ENCODE data around the gene PHF12.

Gene PHF12

DNA sequence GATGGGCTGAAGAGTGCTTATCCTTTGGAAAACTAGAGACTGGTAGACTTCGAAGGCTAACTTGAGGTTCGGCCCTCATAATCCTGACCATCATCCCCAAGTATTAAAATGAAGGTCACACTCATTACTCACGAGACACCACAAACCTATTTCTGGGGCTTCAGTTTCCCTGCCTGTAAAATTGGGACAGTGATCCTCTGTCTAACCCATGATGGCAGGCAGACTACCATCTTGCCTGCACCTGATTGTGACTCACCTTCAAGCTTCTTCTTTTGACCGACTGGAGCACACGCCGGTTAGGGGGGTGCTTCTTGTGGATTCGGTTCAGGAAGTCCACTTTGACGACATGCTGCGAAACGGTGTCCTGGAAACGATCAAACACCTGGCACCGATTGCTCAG, 34.3 kb downstream of the PHF12 start:
- Histone ChIP-seq H3K9ac (ENCODE audit: low read length) (no peak overlapping the region), H3K4me3 (ENCODE audit: low read length) (no peak overlapping the region), H4K20me1 (ENCODE audit: insufficient read depth, low read length) (peaks cover 13% of the 10 kb centered on the region), H3K79me2 (ENCODE audit: low read length) (0 out of 2 replicates have a peak, but pooled peaks cover 21% of the 10 kb centered on the region), H3K36me3 (replicated peaks; ENCODE audit: low read depth, low read length) (peaks cover 84% of the 10 kb centered on the region), H3K27ac (ENCODE audit: low read length) (no peak overlapping the region), H3K27me3 (ENCODE audit: low read depth, low read length) (no peaks in the 10 kb centered on the region), H3K4me2 (ENCODE audit: low read length) (no peak overlapping the region), H3K9me3 (ENCODE audit: insufficient read depth, low read length) (no peaks in the 10 kb centered on the region), H3K4me1 (ENCODE audit: low read length) (no peaks in the 10 kb centered on the region), H2AFZ (ENCODE audit: low read depth, low read length) (no peak overlapping the region)
- TF ChIP-seq EZH2phosphoT487 (IDR thresholded peaks at IDR 0.05; ENCODE audit: low read depth), result no peak
- TF ChIP-seq, protein P1, sequence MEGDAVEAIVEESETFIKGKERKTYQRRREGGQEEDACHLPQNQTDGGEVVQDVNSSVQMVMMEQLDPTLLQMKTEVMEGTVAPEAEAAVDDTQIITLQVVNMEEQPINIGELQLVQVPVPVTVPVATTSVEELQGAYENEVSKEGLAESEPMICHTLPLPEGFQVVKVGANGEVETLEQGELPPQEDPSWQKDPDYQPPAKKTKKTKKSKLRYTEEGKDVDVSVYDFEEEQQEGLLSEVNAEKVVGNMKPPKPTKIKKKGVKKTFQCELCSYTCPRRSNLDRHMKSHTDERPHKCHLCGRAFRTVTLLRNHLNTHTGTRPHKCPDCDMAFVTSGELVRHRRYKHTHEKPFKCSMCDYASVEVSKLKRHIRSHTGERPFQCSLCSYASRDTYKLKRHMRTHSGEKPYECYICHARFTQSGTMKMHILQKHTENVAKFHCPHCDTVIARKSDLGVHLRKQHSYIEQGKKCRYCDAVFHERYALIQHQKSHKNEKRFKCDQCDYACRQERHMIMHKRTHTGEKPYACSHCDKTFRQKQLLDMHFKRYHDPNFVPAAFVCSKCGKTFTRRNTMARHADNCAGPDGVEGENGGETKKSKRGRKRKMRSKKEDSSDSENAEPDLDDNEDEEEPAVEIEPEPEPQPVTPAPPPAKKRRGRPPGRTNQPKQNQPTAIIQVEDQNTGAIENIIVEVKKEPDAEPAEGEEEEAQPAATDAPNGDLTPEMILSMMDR (IDR thresholded peaks at IDR 0.05; ENCODE audit: low read depth, low read length), result no peak

DNA sequence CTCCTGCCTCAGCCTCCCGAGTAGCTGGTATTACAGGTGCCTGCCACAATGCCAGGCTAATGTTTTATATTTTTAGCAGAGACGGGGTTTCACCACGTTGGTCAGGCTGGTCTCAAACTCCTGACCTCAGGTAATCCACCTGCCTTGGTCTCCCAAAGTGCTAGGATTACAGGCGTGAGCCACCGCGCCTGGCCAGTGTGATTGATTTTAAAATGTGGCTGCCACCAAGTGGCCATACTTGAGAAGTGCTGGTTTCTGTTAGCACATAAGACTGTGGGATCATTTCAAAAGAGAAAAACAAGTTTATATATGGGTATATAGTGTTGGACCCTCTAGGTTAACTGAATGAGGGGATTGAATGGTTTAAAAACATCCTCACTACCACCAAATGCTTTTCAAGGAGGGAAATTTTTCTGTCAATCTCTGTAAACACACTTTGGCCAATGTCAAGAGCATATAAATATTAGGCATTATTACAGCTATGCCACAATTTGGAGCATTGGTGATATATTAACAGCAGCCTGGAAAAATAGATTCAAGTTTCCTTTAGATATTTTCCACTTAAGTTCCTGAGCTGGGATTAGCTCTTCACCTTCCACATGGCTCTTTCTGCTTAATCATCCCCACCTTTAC, 34.9 kb downstream of the PHF12 start:
- Histone ChIP-seq H4K20me1 (ENCODE audit: insufficient read depth, low read length) (peaks cover 9% of the 10 kb centered on the region), H3K4me1 (ENCODE audit: low read length) (no peaks in the 10 kb centered on the region), H3K27ac (ENCODE audit: low read length) (no peak overlapping the region), H3K36me3 (replicated peaks; ENCODE audit: low read depth, low read length) (peaks cover 84% of the 10 kb centered on the region), H3K4me3 (ENCODE audit: low read length) (no peak overlapping the region), H3K4me2 (ENCODE audit: low read length) (no peak overlapping the region), H3K79me2 (ENCODE audit: low read length) (0 out of 2 replicates have a peak, but pooled peaks cover 17% of the 10 kb centered on the region), H3K27me3 (ENCODE audit: low read depth, low read length) (no peaks in the 10 kb centered on the region), H2AFZ (ENCODE audit: low read depth, low read length) (no peak overlapping the region), H3K9ac (ENCODE audit: low read length) (no peak overlapping the region), H3K9me3 (ENCODE audit: insufficient read depth, low read length) (no peaks in the 10 kb centered on the region)
- TF ChIP-seq, protein P1 (IDR thresholded peaks at IDR 0.05; ENCODE audit: low read depth, low read length), result peak; percentile 62
- no peak for TF ChIP-seq EZH2phosphoT487 (IDR thresholded peaks at IDR 0.05; ENCODE audit: low read depth)

DNA sequence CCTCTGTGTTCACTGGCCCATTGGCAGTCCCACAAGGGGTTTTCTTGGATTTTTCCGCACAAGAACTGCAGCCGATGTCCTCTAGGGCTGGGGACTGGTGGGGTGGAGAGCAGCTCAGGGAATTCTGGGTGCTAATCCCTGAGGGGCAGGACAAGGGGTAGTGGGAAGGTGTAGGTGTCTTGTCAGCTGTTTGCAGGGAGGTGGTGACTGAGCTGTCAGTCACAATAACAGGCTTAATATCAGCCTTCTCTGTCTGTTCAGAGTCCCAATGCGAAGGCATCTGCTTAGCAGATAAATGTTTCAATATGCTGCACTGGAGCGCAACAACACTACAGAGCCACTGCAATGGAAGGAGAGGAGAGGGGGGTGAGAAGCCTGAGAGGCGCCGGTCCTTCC, 38.4 kb downstream of the PHF12 start:
- Histone ChIP-seq H3K4me3 (ENCODE audit: low read length) (no peak overlapping the region), H3K36me3 (replicated peaks; ENCODE audit: low read depth, low read length) (peaks cover 89% of the 10 kb centered on the region)

DNA sequence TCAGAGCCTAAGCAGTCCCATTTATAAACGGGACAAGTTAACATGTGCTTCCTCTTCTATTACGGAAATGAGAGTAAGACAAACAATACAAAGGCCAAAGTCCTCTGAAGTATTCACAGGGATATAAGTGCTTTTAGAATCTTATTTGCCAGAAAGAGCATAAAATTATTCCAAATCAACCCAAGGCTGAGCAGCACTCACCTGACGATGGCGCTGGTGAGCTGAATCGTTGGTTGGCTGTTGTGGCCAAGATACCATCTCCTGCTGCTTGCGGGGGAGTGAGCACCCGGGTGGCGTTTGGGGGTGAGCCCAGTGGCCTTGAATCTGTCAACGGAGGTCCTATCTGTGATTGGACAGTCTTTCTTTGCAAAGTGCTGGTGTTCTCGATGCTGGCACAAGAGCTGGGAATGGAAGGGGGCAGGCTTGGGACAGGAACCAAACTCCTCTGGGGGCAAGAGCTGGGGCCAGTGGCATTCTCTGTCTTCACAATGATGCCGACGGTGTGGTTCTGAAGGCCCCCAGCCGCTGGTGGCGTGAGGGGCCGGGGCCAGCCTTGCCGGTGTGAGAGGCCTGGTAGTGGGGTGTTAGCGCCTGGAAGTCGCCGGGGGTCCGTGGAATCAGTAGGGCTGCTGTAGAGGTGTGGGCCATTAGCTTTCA, 38.9 kb downstream of the PHF12 start:
- Histone ChIP-seq H3K9me3 (ENCODE audit: insufficient read depth, low read length) (no peaks in the 10 kb centered on the region), H2AFZ (ENCODE audit: low read depth, low read length) (no peak overlapping the region), H4K20me1 (ENCODE audit: insufficient read depth, low read length) (peaks cover 5% of the 10 kb centered on the region), H3K27ac (ENCODE audit: low read length) (no peak overlapping the region), H3K4me3 (ENCODE audit: low read length) (no peak overlapping the region), H3K9ac (ENCODE audit: low read length) (no peak overlapping the region), H3K36me3 (replicated peaks; ENCODE audit: low read depth, low read length) (peaks cover 89% of the 10 kb centered on the region), H3K4me1 (ENCODE audit: low read length) (no peaks in the 10 kb centered on the region), H3K4me2 (ENCODE audit: low read length) (no peak overlapping the region), H3K27me3 (ENCODE audit: low read depth, low read length) (no peaks in the 10 kb centered on the region), H3K79me2 (ENCODE audit: low read length) (0 out of 2 replicates have a peak, but pooled peaks cover 9% of the 10 kb centered on the region)
- TF ChIP-seq, protein P1 (IDR thresholded peaks at IDR 0.05; ENCODE audit: low read depth, low read length), result peak; percentile 27; the same call in 1 of the 2 replicates
- TF ChIP-seq EZH2phosphoT487 (IDR thresholded peaks at IDR 0.05; ENCODE audit: low read depth), result no peak

More for the DNA sequence above, 38.4 kb downstream of the PHF12 start:
- no peak overlapping the region for H3K27ac ChIP-seq (ENCODE audit: low read length)
- H3K4me1 ChIP-seq (ENCODE audit: low read length), result no peaks in the 10 kb centered on the region
- 0 out of 2 replicates have a peak, but pooled peaks cover 13% of the 10 kb centered on the region for H3K79me2 ChIP-seq (ENCODE audit: low read length)
- peaks cover 7% of the 10 kb centered on the region for H4K20me1 ChIP-seq (ENCODE audit: insufficient read depth, low read length)
- no peak overlapping the region for H3K4me2 ChIP-seq (ENCODE audit: low read length)
- no peak overlapping the region for H3K9ac ChIP-seq (ENCODE audit: low read length)
- no peak for TF ChIP-seq EZH2phosphoT487 (IDR thresholded peaks at IDR 0.05; ENCODE audit: low read depth)
- TF ChIP-seq, protein P1 (IDR thresholded peaks at IDR 0.05; ENCODE audit: low read depth, low read length), result no peak
- H3K9me3 ChIP-seq (ENCODE audit: insufficient read depth, low read length), result no peaks in the 10 kb centered on the region
- H2AFZ ChIP-seq (ENCODE audit: low read depth, low read length), result no peak overlapping the region
- no peaks in the 10 kb centered on the region for H3K27me3 ChIP-seq (ENCODE audit: low read depth, low read length)

Measured in OCI-LY3 (cell line).